ENCODE data around the gene CCDC70.

The CCDC70 gene

DNA sequence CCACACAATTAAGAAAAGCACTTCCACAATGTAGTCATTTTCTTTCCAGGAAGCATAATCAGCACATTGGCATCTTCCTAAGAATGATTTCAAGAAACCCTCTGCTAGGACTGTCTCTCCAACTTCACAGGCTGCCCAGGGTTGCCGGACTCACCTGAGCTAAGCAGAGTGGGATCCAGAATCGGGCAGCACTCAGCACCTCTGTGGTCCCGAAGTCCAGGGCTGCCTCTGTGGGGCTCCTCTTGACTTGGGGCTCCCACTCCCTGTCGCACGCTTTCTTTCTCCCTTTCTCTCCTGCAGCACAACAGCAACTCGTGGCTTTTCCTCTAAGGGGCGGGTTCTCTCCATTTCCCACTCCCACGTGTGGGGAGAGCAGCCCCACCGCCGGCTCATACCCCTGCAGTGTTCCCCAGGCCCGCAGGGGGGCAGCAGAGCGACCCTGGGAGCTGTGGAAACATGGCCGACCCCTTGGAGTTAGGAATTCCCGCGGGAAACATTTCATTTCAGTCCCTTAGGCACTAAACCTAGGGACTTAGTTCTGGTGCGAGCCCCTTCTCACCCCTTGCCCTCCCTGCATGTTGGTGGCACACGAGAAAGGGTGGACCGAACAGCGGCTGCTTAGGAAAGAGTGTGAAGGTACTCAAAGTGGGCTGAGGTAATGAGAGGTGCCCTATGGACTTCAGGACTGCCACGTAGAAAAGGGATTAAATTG lies 16.8 kb upstream of the CCDC70 start, which contains the start of gene TMEM272:
Gene TMEM272, minus strand, starts transcription at position 316 of the 712 bp plus-strand sequence. CDS start 6,647 bp downstream, outside the sequence.
- Histone ChIP-seq H3K36me3 (ENCODE audit: insufficient read depth, low read length) (no peaks in the 10 kb centered on the region), H3K9ac (ENCODE audit: low read depth, low read length) (no peak within 1 kb of the TSS), H3K4me1 (ENCODE audit: insufficient read depth, low read length) (no peaks in the 10 kb centered on the region), H3K27me3 (ENCODE audit: insufficient read depth, low read length) (no peaks in the 10 kb centered on the region), H3K27ac (ENCODE audit: low read depth, low read length) (no peak within 1 kb of the TSS), H3K9me3 (ENCODE audit: insufficient read depth, low read depth, low read length) (0 out of 2 replicates have a peak, but pooled peaks cover 3% of the 10 kb centered on the region), H3K4me3 (ENCODE audit: low read length) (no peak within 1 kb of the TSS)
- WGBS = 50% methylated on average over 20 of the region's 20 CpGs

DNA sequence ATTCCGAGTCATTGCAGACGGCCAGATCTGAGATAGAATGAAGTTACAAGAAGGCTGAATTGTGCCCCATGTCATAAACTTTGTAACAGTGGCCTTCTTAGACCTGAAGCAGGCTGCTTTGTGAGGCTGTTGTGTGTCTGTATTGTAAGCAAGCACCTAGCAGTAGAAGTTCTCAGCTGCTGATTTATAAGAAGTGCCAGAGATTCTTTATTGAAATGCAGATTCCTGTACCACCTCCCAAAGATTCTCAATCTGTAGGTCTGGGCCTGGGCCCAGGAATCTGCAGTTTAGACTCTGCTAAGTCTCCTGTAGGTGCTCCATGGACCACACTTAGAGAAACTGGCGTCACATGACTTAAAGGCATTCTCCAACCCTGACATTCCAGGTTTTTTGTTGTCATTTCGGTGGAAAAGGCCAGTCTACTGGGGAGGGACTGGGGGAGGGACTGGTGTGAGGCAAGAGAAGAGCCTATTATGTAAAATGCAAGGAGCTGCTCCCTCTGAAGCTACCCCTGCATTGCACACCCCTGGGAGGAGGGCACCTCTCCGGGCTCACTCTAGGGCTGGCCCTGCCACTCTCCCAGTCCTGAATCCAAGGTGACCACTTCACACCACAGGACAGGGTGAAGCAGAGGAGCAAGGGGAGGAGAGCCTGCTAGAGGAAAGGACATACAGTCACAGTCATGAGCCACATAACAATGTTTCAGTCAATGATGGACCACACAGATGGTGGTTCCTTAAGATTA lies 16.0 kb upstream of the CCDC70 start:
- 0 out of 2 replicates have a peak, but pooled peaks cover 3% of the 10 kb centered on the region for H3K9me3 ChIP-seq (ENCODE audit: insufficient read depth, low read depth, low read length)
- H3K4me3 ChIP-seq (ENCODE audit: low read length) = no peak overlapping the region
- 78% methylated on average over 4 of the region's 5 CpGs for WGBS
- no peak overlapping the region for H3K9ac ChIP-seq (ENCODE audit: low read depth, low read length)
- H3K4me1 ChIP-seq (ENCODE audit: insufficient read depth, low read length) = no peaks in the 10 kb centered on the region
- no peaks in the 10 kb centered on the region for H3K36me3 ChIP-seq (ENCODE audit: insufficient read depth, low read length)
- H3K27me3 ChIP-seq (ENCODE audit: insufficient read depth, low read length) = no peaks in the 10 kb centered on the region
- H3K27ac ChIP-seq (ENCODE audit: low read depth, low read length) = no peak overlapping the region

DNA sequence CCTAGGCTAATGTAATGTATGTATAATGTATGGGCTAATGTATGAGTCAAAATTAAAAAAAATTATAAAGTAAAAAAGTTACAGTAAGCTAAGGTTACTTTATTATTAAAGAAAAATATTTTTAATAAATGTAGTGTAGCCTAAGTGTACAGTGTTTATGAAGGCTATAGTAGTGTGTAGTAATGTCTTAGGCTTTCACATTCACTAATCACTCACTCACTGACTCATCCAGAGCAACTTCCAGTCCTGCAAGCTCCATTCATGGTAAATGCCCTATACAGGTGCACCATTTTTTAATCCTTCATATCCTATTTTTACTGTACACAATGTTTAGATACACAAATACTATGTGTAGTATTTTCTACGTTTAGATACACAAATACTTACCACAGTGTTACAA lies 15.0 kb upstream of the CCDC70 start:
- Histone ChIP-seq H3K27me3 (ENCODE audit: insufficient read depth, low read length) (no peaks in the 10 kb centered on the region), H3K9me3 (ENCODE audit: insufficient read depth, low read depth, low read length) (0 out of 2 replicates have a peak, but pooled peaks cover 3% of the 10 kb centered on the region), H3K4me1 (ENCODE audit: insufficient read depth, low read length) (no peaks in the 10 kb centered on the region), H3K4me3 (ENCODE audit: low read length) (no peak overlapping the region), H3K27ac (ENCODE audit: low read depth, low read length) (no peak overlapping the region), H3K36me3 (ENCODE audit: insufficient read depth, low read length) (no peaks in the 10 kb centered on the region), H3K9ac (ENCODE audit: low read depth, low read length) (no peak overlapping the region)
- 93% methylated on average over 1 of the region's 1 CpG for WGBS

DNA sequence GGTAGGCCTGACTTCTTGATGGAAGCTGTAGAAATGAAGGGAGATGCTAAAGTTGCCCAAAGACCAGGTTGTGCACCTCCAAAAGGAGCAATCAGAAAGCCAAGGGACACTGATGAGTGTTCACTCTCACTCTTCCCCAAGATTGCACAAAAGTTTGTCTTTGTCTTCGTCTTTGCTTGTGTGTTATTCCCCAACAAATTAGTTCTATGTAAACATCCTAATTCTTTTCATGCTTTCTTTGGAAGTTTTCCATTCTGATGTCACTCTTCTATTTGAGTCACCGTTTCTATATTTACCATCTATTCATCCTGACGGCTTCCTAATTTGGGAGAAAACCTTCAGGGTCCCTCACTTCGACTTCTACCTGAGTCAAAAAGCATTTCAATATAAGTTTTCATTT lies 13.1 kb upstream of the CCDC70 start:
- Histone ChIP-seq H3K9me3 (ENCODE audit: insufficient read depth, low read depth, low read length) (0 out of 2 replicates have a peak, but pooled peaks cover 3% of the 10 kb centered on the region), H3K4me1 (ENCODE audit: insufficient read depth, low read length) (no peaks in the 10 kb centered on the region), H3K36me3 (ENCODE audit: insufficient read depth, low read length) (no peaks in the 10 kb centered on the region), H3K27ac (ENCODE audit: low read depth, low read length) (no peak overlapping the region), H3K4me3 (ENCODE audit: low read length) (no peak overlapping the region), H3K27me3 (ENCODE audit: insufficient read depth, low read length) (no peaks in the 10 kb centered on the region), H3K9ac (ENCODE audit: low read depth, low read length) (no peak overlapping the region)
- 87% methylated on average over 4 of the region's 4 CpGs for WGBS

DNA sequence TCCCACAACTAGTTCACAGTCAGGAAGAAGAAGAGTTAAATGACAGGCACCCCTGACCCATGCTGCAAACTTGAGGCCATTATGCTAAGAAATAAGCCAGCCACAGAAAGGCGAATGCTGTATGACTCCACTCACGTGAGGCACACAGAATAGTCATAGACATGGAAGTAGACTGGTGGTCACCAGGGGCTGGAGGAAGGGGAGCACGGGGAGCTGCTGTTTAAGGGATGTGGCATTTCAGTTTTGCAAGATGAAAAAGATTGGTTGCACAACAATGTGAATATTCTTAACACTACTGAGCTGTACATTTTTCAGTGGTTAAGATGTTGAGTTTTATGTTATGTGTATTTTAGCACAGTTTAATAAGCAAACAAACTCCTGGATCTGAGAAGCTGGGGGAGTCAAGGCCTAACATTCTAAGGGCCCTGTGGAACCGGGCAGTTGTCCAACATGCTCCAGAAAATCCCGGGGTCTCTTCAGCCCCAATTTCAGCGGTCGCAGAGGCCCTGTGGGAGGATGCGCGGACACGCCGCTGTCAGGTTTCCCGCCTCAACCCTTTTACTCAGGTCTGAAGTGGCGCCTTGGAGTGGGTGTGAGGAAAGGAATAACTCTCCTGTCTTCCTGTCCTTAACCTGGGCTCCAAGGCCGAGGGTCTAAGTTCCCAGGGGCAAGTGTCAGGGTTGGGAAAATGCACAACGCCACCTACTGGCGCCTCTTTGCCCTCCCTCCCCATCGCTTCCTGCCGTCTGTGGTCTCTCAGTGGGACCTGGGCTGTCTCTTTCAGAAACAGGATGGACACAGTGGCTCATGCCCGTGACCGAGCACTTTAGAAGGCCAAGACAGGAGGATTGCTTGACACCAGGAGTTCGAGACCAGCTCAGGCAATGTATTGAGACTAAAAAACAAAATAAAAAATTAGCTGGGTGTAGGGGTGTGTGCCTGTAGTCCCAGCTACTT lies 12.3 kb upstream of the CCDC70 start:
- 54% methylated on average over 21 of the region's 21 CpGs for WGBS
- 0 out of 2 replicates have a peak, but pooled peaks cover 3% of the 10 kb centered on the region for H3K9me3 ChIP-seq (ENCODE audit: insufficient read depth, low read depth, low read length)
- H3K4me1 ChIP-seq (ENCODE audit: insufficient read depth, low read length) = no peaks in the 10 kb centered on the region
- H3K9ac ChIP-seq (ENCODE audit: low read depth, low read length) = no peak overlapping the region
- no peaks in the 10 kb centered on the region for H3K36me3 ChIP-seq (ENCODE audit: insufficient read depth, low read length)
- no peaks in the 10 kb centered on the region for H3K27me3 ChIP-seq (ENCODE audit: insufficient read depth, low read length)
- no peak overlapping the region for H3K27ac ChIP-seq (ENCODE audit: low read depth, low read length)
- H3K4me3 ChIP-seq (ENCODE audit: low read length) = no peak overlapping the region

DNA sequence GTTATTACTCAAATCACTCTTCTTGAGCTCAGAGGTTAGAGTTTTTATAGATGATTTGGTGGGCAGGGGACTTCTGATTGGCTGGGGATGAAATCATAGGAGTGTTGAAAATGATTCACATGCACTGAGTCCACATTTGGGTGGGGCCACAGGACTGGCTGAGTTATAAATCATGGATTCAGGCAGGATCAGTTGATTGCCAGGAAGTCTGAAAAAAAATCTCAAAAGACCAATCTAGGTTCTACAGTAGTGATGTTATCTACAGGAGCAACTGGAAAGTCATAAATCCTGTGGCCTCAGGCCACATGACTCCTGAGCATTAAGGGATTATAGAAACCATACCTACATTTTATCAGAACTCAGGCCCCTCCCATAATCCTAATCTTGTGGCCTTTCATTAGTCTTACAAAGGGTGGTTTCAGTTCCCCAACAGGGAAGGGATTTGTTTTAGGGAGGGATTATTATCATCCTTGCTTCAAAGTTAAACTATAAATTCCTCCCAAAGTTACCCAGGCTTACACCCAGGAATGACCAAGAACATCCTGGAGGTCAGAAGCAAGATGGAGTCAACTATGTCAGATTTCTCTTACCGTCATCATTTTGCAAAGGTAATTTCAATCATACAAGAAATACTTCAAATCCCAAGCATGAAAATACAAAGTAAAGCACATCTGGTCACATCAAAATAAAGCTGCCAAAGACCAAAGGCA lies 5.6 kb upstream of the CCDC70 start:
- H3K4me1 ChIP-seq (ENCODE audit: insufficient read depth, low read length) = no peaks in the 10 kb centered on the region
- no peak overlapping the region for H3K4me3 ChIP-seq (ENCODE audit: low read length)
- H3K9me3 ChIP-seq (ENCODE audit: insufficient read depth, low read depth, low read length) = no peaks in the 10 kb centered on the region
- H3K9ac ChIP-seq (ENCODE audit: low read depth, low read length) = no peak overlapping the region
- no peak overlapping the region for H3K27ac ChIP-seq (ENCODE audit: low read depth, low read length)
- H3K36me3 ChIP-seq (ENCODE audit: insufficient read depth, low read length) = no peaks in the 10 kb centered on the region
- 95% methylated on average over 1 of the region's 1 CpG for WGBS
- H3K27me3 ChIP-seq (ENCODE audit: insufficient read depth, low read length) = 0 out of 2 replicates have a peak, but pooled peaks cover 3% of the 10 kb centered on the region

DNA sequence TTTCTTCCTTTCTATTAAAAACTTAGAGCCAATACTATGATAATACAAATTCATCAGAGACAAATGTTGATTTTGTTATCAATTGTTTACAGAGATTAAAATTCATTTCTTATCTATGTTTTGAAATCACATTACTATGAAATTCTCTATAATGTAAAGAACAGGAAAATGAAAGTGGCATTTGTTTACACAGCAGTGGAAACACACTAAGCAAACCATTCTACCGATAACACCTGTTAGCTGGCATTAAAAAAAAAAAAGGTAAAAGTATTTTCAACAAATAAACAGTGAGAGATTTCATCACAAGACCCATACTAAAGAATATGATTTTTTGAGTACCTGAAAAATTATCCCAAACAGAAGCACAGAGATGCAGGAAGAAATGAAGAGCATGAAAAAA lies 4.8 kb upstream of the CCDC70 start:
- Histone ChIP-seq H3K4me3 (ENCODE audit: low read length) (no peak overlapping the region), H3K9ac (ENCODE audit: low read depth, low read length) (no peak overlapping the region), H3K27ac (ENCODE audit: low read depth, low read length) (no peak overlapping the region), H3K36me3 (ENCODE audit: insufficient read depth, low read length) (no peaks in the 10 kb centered on the region), H3K27me3 (ENCODE audit: insufficient read depth, low read length) (0 out of 2 replicates have a peak, but pooled peaks cover 3% of the 10 kb centered on the region), H3K4me1 (ENCODE audit: insufficient read depth, low read length) (no peaks in the 10 kb centered on the region), H3K9me3 (ENCODE audit: insufficient read depth, low read depth, low read length) (no peaks in the 10 kb centered on the region)
- WGBS = 100% methylated on average over 1 of the region's 1 CpG

DNA sequence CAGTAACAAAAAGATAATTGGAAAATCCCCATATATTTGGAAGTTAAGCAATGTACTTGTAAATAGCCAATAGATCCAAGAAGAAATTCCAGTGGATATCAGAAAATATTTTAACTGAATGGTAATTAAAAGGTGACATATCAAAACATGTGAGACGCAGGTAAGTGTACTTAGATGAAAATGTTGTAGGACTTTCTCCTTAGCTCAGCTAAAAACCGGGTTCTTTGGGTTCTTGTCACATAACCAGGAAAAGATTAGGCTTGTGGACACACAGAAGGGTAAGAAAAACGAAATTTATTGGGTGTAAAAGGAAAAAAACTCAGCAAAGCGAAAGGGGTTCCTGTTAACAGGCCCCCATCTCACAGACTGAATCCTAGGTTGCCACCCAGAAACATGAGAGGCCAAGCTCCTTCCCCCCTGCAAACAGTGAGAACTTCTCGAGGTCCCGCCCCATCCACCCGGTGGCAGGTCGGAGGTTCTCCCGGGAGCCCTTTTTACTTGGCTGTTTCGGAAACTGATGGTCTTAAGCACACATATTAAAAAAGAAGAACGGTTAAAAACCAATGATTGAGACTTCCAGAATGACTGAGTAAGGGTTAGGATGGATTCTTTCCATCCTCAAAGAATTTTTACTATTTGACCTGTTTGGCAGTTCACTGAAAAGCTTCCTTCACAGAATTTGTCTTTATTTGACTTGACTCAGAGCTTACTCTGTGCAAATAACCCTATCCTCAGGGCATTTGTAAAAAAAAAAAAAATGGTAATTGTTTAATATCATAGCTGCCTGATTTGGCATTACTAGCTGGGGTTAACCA lies 3.1 kb upstream of the CCDC70 start:
- H3K36me3 ChIP-seq (ENCODE audit: insufficient read depth, low read length) = no peaks in the 10 kb centered on the region
- H3K4me1 ChIP-seq (ENCODE audit: insufficient read depth, low read length) = no peaks in the 10 kb centered on the region
- 37% methylated on average over 10 of the region's 11 CpGs for WGBS
- H3K4me3 ChIP-seq (ENCODE audit: low read length) = no peak overlapping the region
- no peak overlapping the region for H3K9ac ChIP-seq (ENCODE audit: low read depth, low read length)
- H3K27me3 ChIP-seq (ENCODE audit: insufficient read depth, low read length) = 0 out of 2 replicates have a peak, but pooled peaks cover 3% of the 10 kb centered on the region
- H3K27ac ChIP-seq (ENCODE audit: low read depth, low read length) = no peak overlapping the region
- no peaks in the 10 kb centered on the region for H3K9me3 ChIP-seq (ENCODE audit: insufficient read depth, low read depth, low read length)

DNA sequence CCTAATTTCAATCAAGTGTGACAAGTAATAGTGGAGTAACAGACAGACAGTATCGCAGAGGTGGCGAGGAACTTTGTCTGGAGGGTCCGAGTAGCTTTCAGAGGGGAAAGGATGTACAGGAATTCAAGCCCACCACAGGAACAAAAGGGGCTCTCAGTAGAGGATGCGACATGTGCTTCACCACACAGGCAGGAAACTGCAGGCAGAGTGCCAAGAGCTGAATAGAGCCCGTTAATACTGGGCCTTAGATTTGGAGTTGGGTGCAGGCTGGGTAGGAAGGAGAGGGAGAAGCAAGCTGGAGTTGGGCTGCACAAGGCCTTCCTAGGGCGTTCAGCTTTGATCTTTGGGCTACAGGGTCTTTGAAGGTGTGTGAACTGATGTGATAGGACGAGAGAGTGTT lies 1.2 kb downstream of the CCDC70 start:
- Histone ChIP-seq H3K4me3 (ENCODE audit: low read length) (no peak overlapping the region), H3K9ac (ENCODE audit: low read depth, low read length) (no peak overlapping the region), H3K27me3 (ENCODE audit: insufficient read depth, low read length) (0 out of 2 replicates have a peak, but pooled peaks cover 3% of the 10 kb centered on the region), H3K4me1 (ENCODE audit: insufficient read depth, low read length) (no peaks in the 10 kb centered on the region), H3K9me3 (ENCODE audit: insufficient read depth, low read depth, low read length) (no peaks in the 10 kb centered on the region), H3K36me3 (ENCODE audit: insufficient read depth, low read length) (no peaks in the 10 kb centered on the region), H3K27ac (ENCODE audit: low read depth, low read length) (no peak overlapping the region)
- WGBS = 90% methylated on average over 7 of the region's 7 CpGs

DNA sequence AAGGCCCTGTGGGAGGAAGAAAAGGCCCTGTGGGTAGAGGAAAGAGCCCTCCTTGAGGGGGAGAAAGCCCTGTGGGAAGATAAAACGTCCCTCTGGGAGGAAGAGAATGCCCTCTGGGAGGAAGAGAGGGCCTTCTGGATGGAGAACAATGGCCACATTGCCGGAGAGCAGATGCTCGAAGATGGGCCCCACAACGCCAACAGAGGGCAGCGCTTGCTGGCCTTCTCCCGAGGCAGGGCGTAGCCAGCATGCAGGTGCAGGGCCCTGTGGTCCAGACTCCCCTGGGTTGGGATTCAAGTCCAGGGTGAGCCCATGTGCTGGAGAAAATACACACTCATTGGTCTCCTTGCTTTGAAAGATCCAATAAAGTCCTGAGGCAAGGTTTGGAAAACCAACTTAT lies 4.1 kb downstream of the CCDC70 start:
- H3K36me3 ChIP-seq (ENCODE audit: insufficient read depth, low read length) = no peaks in the 10 kb centered on the region
- no peak overlapping the region for H3K4me3 ChIP-seq (ENCODE audit: low read length)
- no peak overlapping the region for H3K9ac ChIP-seq (ENCODE audit: low read depth, low read length)
- WGBS = 76% methylated on average over 7 of the region's 7 CpGs
- H3K27me3 ChIP-seq (ENCODE audit: insufficient read depth, low read length) = no peaks in the 10 kb centered on the region
- H3K4me1 ChIP-seq (ENCODE audit: insufficient read depth, low read length) = no peaks in the 10 kb centered on the region
- H3K9me3 ChIP-seq (ENCODE audit: insufficient read depth, low read depth, low read length) = no peaks in the 10 kb centered on the region
- no peak overlapping the region for H3K27ac ChIP-seq (ENCODE audit: low read depth, low read length)
